ENCODE measurements around the gene KRT23. TPM values are rescaled to one million over a fixed set of nuclear protein-coding genes. Genes with fewer than 3 reads are reported as not detected.

Gene KRT23
- total and polyA plus RNA-seq, 2 of the 13 experiments (the other 11 are each of a cell fraction or from before 2014, with no cell fraction given), result 24.7 to 51.1 TPM

DNA sequence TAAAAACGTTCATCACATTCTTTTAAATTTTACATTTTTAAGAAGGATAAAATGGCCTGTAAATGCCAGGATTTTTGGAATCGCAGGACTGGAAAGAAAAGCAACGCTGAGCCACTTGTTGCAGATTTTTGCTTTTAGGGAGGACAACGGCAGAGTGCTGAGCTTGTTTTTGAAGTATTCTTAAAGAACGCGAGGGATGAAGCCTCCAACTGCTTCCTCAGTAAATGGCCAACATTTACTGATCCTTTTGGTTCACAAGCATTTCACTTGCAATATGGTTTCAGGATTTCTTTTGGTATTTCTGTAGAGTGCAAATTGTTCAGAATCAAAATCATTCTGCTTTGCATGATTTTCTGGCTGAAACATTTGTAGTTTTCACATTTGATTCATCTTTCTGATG is 2.8 kb upstream of the KRT23 start:
- in situ Hi-C loops (cut with HindIII; ENCODE audit: extremely low pct_ligation_motif_present, low pct_unique_long_range_greater_than_20kb) (no loop called here), intact Hi-C loops (cut with micrococcal nuclease; ENCODE audit: unreplicated experiment) (no loop called here)
- DNase-seq (ENCODE audit: low spot score), result no peak
- POLR2A ChIA-PET, result no interaction called here
- peaks cover 44% of the 10 kb centered on the region for H3K4me1 ChIP-seq (ENCODE audit: insufficient read depth, low read length)
- no peaks in the 10 kb centered on the region for H3K9me3 ChIP-seq (ENCODE audit: low read length)
- peaks cover 3% of the 10 kb centered on the region for H3K79me2 ChIP-seq (ENCODE audit: insufficient read depth, low read length)
- no peaks in the 10 kb centered on the region for H3K27me3 ChIP-seq (ENCODE audit: control insufficient read depth in 1 of 2, insufficient read depth in 2 of 2, low read length in 2 of 2)
- no peak overlapping the region for H3K27ac ChIP-seq (ENCODE audit: extremely low read length, insufficient read depth, low read length)
- H3K9ac ChIP-seq (ENCODE audit: insufficient read depth, low read depth, low read length), result no peak overlapping the region
- no peak for FAIRE-seq
- no peak overlapping the region for H3K4me3 ChIP-seq (replicated peaks in 1 of 3; ENCODE audit: insufficient read depth in 1 of 3, low read depth in 2 of 3, low read length in 3 of 3)
- WGBS (ENCODE audit: low lambda C conversion rate), result 84% methylated on average over 6 of the region's 6 CpGs
- no peaks in the 10 kb centered on the region for H3K36me3 ChIP-seq (replicated peaks in 1 of 2; ENCODE audit: control insufficient read depth in 1 of 2, insufficient read depth in 2 of 2, low read length in 2 of 2)
- TF ChIP-seq, protein P1, sequence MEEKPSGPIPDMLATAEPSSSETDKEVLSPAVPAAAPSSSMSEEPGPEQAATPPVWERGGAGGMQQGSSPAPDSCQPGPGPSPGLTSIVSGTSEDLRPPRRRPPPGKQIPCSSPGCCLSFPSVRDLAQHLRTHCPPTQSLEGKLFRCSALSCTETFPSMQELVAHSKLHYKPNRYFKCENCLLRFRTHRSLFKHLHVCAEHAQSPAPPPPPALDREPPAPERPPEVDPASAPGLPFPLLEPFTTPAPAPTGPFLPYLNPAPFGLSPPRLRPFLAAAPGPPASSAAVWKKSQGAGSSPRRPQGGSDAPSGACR (CRISPR knock-in tag; IDR thresholded peaks at IDR 0.05), result no peak
- TF ChIP-seq HDAC6 (IDR thresholded peaks at IDR 0.05; ENCODE audit: low read depth, low read length) (no peak), FOXA3 (CRISPR knock-in tag; IDR thresholded peaks at IDR 0.05) (no peak), SOX5 (CRISPR knock-in tag; IDR thresholded peaks at IDR 0.05; ENCODE audit: borderline replicate concordance) (no peak), AGO1 (IDR thresholded peaks at IDR 0.05; ENCODE audit: low read depth, low read length, poor library complexity, severe bottlenecking) (no peak), PHF5A (CRISPR knock-in tag; IDR thresholded peaks at IDR 0.05; ENCODE audit: low read depth, unreplicated experiment) (no peak), MED1 (CRISPR knock-in tag; IDR thresholded peaks at IDR 0.05) (no peak), HOXD1 (CRISPR knock-in tag; IDR thresholded peaks at IDR 0.05) (no peak), RORA (CRISPR knock-in tag; IDR thresholded peaks at IDR 0.05) (no peak), ZNF496 (CRISPR knock-in tag; IDR thresholded peaks at IDR 0.05; ENCODE audit: insufficient replicate concordance) (no peak), KLF6 (CRISPR knock-in tag; IDR thresholded peaks at IDR 0.05) (no peak), GATAD2A (CRISPR knock-in tag; IDR thresholded peaks at IDR 0.05) (no peak), HNF4G (IDR thresholded peaks at IDR 0.05; ENCODE audit: borderline replicate concordance, low read depth, low read length) (no peak), HNF4G (CRISPR knock-in tag; IDR thresholded peaks at IDR 0.05; ENCODE audit: borderline replicate concordance, low read depth) (no peak)
- TF ChIP-seq, protein P2, sequence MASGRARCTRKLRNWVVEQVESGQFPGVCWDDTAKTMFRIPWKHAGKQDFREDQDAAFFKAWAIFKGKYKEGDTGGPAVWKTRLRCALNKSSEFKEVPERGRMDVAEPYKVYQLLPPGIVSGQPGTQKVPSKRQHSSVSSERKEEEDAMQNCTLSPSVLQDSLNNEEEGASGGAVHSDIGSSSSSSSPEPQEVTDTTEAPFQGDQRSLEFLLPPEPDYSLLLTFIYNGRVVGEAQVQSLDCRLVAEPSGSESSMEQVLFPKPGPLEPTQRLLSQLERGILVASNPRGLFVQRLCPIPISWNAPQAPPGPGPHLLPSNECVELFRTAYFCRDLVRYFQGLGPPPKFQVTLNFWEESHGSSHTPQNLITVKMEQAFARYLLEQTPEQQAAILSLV (CRISPR knock-in tag; IDR thresholded peaks at IDR 0.05; ENCODE audit: borderline replicate concordance), result no peak
- TF ChIP-seq, protein P3, sequence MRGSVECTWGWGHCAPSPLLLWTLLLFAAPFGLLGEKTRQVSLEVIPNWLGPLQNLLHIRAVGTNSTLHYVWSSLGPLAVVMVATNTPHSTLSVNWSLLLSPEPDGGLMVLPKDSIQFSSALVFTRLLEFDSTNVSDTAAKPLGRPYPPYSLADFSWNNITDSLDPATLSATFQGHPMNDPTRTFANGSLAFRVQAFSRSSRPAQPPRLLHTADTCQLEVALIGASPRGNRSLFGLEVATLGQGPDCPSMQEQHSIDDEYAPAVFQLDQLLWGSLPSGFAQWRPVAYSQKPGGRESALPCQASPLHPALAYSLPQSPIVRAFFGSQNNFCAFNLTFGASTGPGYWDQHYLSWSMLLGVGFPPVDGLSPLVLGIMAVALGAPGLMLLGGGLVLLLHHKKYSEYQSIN (CRISPR knock-in tag; IDR thresholded peaks at IDR 0.05; ENCODE audit: borderline replicate concordance), result no peak
- TF ChIP-seq, protein P4, sequence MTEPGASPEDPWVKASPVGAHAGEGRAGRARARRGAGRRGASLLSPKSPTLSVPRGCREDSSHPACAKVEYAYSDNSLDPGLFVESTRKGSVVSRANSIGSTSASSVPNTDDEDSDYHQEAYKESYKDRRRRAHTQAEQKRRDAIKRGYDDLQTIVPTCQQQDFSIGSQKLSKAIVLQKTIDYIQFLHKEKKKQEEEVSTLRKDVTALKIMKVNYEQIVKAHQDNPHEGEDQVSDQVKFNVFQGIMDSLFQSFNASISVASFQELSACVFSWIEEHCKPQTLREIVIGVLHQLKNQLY (CRISPR knock-in tag; IDR thresholded peaks at IDR 0.05), result no peak
- H3K4me2 ChIP-seq (ENCODE audit: low read depth, low read length), result no peak overlapping the region
- H2AFZ ChIP-seq (ENCODE audit: low read length), result no peak overlapping the region
- ATAC-seq, result no peak
- no peaks in the 10 kb centered on the region for H4K20me1 ChIP-seq (ENCODE audit: insufficient read depth, low read length)
- no TSS peak for BruUV-seq (replicated peaks)
- CTCF ChIA-PET (ENCODE audit: low intra/inter-chr PET ratio, low total read pairs), result no interaction called here
